IMR-90 (cell line): ENCODE results near the gene DCAF11.

ENCODE experiments used
- CEBPB ChIP-seq: IDR thresholded peaks from 2 replicates; pipeline ENCODE4 v1.6.1; 2012; ENCODE audit warnings: low read depth, low read length, improper control_type of control experiment
- CTCF ChIP-seq: conservative IDR thresholded peaks from 2 replicates; pipeline ENCODE4 v1.5.1; 2012; ENCODE audit warnings: mild to moderate bottlenecking, low read depth, low read length, improper control_type of control experiment
- FOS ChIP-seq: fragments of 150-350 bp; IDR thresholded peaks from 2 replicates; pipeline ENCODE4 v1.6.1; 2016; ENCODE audit warnings: low read depth, low read length
- POLR2A ChIP-seq: IDR thresholded peaks from 2 replicates; pipeline ENCODE4 v1.6.1; 2012; ENCODE audit warnings: mild to moderate bottlenecking, low read depth, low read length
- RAD21 ChIP-seq: IDR thresholded peaks from 2 replicates; pipeline ENCODE4 v1.6.1; 2012; ENCODE audit warnings: low read length, improper control_type of control experiment
- USF2 ChIP-seq: fragments of 150-350 bp; IDR thresholded peaks from 2 replicates; pipeline ENCODE4 v1.6.1; 2017; ENCODE audit warnings: mild to moderate bottlenecking, antibody characterized with exemption, low read length, low read depth

DNA sequence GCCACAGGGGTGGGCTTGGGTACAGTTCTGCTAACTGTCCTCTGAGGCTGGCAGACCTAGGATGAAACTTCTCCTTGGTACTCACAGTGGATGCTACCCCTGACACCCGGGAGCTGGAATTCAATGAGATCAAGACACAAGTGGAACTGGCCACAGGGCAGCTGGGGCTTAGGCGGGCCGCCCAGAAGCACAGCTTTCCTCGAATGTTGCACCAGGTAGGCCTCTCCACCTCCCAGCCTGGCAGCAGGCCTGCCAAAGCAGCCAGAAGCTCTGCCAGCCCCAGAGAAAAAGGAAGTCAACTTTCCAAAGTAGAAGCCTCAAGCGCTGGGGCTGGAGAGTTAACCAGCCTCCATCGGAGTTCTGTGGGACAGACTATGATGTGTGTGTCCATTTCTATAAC lies 2.6 kb downstream of the DCAF11 start:
- TF ChIP-seq CTCF (no peak), FOS (no peak), POLR2A (no peak), USF2 (no peak), CEBPB (no peak), RAD21 (no peak)
